GM23338 (cell line): ENCODE measurements around the gene ZNF8.

Source experiments
- EZH2phosphoT487 ChIP-seq: fragments of 200-600 bp; sonication (generic); IDR thresholded peaks from one replicate; pipeline ENCODE4 v1.8.1; 2018; ENCODE audit warnings: antibody characterized with exemption; ENCODE audit not compliant: unreplicated experiment
- POLR2AphosphoS5 ChIP-seq: IDR thresholded peaks from 2 replicates; pipeline ENCODE4 v1.6.1; 2016; ENCODE audit warnings: antibody characterized with exemption, low read depth
- TF ChIP-seq, protein P1 (sequence below), 2 experiments: fragments of 200-600 bp in 1 of 2; sonication (generic) in 1 of 2; conservative IDR thresholded peaks; 2 replicates each; pipeline versions ENCODE4 v1.5.1 to v1.6.1; 2016 to 2017; ENCODE audit warnings: antibody characterized with exemption in 2 of 2, low read depth in 2 of 2, mild to moderate bottlenecking in 2 of 2, moderate library complexity in 1 of 2

DNA sequence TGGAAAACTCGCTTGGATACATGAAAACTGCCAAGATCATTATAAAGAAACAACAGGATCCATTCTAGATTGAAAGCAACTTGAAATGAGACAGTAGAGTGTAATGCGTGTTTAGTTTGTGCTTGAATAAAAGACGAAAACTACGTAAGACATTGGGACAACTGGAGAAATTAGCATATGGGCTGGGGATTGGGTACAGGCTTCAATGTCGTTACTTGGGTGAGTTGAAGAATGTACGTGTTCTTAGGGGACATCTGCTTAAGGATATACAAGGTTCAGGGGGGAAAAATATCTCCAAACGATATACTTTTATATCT lies 26.0 kb downstream of the ZNF8 start:
- TF ChIP-seq, protein P1, sequence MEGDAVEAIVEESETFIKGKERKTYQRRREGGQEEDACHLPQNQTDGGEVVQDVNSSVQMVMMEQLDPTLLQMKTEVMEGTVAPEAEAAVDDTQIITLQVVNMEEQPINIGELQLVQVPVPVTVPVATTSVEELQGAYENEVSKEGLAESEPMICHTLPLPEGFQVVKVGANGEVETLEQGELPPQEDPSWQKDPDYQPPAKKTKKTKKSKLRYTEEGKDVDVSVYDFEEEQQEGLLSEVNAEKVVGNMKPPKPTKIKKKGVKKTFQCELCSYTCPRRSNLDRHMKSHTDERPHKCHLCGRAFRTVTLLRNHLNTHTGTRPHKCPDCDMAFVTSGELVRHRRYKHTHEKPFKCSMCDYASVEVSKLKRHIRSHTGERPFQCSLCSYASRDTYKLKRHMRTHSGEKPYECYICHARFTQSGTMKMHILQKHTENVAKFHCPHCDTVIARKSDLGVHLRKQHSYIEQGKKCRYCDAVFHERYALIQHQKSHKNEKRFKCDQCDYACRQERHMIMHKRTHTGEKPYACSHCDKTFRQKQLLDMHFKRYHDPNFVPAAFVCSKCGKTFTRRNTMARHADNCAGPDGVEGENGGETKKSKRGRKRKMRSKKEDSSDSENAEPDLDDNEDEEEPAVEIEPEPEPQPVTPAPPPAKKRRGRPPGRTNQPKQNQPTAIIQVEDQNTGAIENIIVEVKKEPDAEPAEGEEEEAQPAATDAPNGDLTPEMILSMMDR (conservative IDR thresholded peaks at IDR 0.05; ENCODE audit: low read depth in 2 of 2): no peak
- TF ChIP-seq POLR2AphosphoS5 (no peak), EZH2phosphoT487 (no peak)
